Sigmoid colon (tissue), 4 donors: ENCODE measurements around the gene PDHX.

Source experiments
- CTCF ChIP-seq, 4 experiments: fragments of 450-650 bp in 3 of 4; fragments of 200-600 bp in 1 of 4; IDR thresholded peaks; one replicate each; pipeline ENCODE4 v1.5.1; 2016 to 2019; ENCODE audit warnings: antibody characterized with exemption in 4 of 4, mild to moderate bottlenecking in 3 of 4, moderate library complexity in 2 of 4
- POLR2A ChIP-seq, 2 donors: fragments of 450-650 bp; IDR thresholded peaks; one replicate each; pipeline ENCODE4 v1.6.1; 2016; ENCODE audit warnings: antibody characterized with exemption in 2 of 2, mild to moderate bottlenecking in 2 of 2, moderate library complexity in 2 of 2
- POLR2AphosphoS5 ChIP-seq, 4 donors: sonication (generic); formaldehyde crosslinking; IDR thresholded peaks; one replicate each; pipeline ENCODE4 v1.6.1; 2017; ENCODE audit warnings: antibody characterized with exemption in 4 of 4

- TF ChIP-seq CTCF (IDR thresholded peaks at IDR 0.05) (no peak), POLR2AphosphoS5 (IDR thresholded peaks at IDR 0.05) (no peak), POLR2A (IDR thresholded peaks at IDR 0.05) (no peak)
These were observed 12.7 kb downstream of the PDHX start for GRCh38 chr11:34928960-34929680.
